HepG2 (cell line): ENCODE measurements around the gene NME7. TPM values are rescaled to one million over a fixed set of nuclear protein-coding genes. Genes with fewer than 3 reads are reported as not detected.

ENCODE experiments used
- CHD4 ChIP-seq: fragments of 200-600 bp; sonication (generic); IDR thresholded peaks from 2 replicates; pipeline ENCODE4 v1.7.0; 2017; ENCODE audit warnings: mild to moderate bottlenecking, low read length, borderline replicate concordance
- GABPA ChIP-seq, 2 experiments: IDR thresholded peaks; 2 replicates each; pipeline ENCODE4 v1.6.1; 2011 to 2016; ENCODE audit warnings: low read depth in 2 of 2, low read length in 1 of 2, missing biosample characterization in 1 of 2, missing genetic modification characterization in 1 of 2
- GATAD1 ChIP-seq: IDR thresholded peaks from 2 replicates; pipeline ENCODE4 v1.6.1; 2016; ENCODE audit warnings: missing genetic modification reagents, missing compliant biosample characterization
- HMGA1 ChIP-seq: sonication (generic); formaldehyde crosslinking; conservative IDR thresholded peaks from 2 replicates; pipeline ENCODE4 v1.4.0; 2020; ENCODE audit warnings: missing genetic modification reagents
- IKZF5 ChIP-seq: IDR thresholded peaks from 2 replicates; pipeline ENCODE4 v1.6.1; 2018; ENCODE audit warnings: missing genetic modification reagents, mild to moderate bottlenecking, missing compliant biosample characterization
- MAFG ChIP-seq: sonication (generic); formaldehyde crosslinking; IDR thresholded peaks from 2 replicates; pipeline ENCODE4 v1.5.1; 2020; ENCODE audit warnings: mild to moderate bottlenecking, missing genetic modification reagents
- MYC ChIP-seq: sonication (generic); formaldehyde crosslinking; IDR thresholded peaks from 2 replicates; pipeline ENCODE4 v1.9.0; 2021; ENCODE audit warnings: missing genetic modification reagents, borderline replicate concordance
- NCOA5 ChIP-seq: sonication (generic); formaldehyde crosslinking; IDR thresholded peaks from 2 replicates; pipeline ENCODE4 v1.4.0; 2020; ENCODE audit warnings: missing genetic modification reagents
- NCOR1 ChIP-seq: fragments of 200-600 bp; sonication (generic); IDR thresholded peaks from 2 replicates; pipeline ENCODE4 v1.7.0; 2017; ENCODE audit warnings: antibody characterized with exemption, low read length, borderline replicate concordance
- NFYC ChIP-seq: IDR thresholded peaks from 2 replicates; pipeline ENCODE4 v1.6.1; 2016; ENCODE audit warnings: missing genetic modification reagents, missing compliant biosample characterization
- REPIN1 ChIP-seq: sonication (generic); formaldehyde crosslinking; IDR thresholded peaks from 2 replicates; pipeline ENCODE4 v1.8.0; 2022; ENCODE audit warnings: missing genetic modification reagents, low read depth, mild to moderate bottlenecking, borderline replicate concordance
- SIX4 ChIP-seq: sonication (generic); formaldehyde crosslinking; IDR thresholded peaks from 2 replicates; pipeline ENCODE4 v1.4.0; 2020; ENCODE audit warnings: missing genetic modification reagents
- TBL1XR1 ChIP-seq: fragments of 150-350 bp; IDR thresholded peaks from 2 replicates; pipeline ENCODE4 v1.6.1; 2014; ENCODE audit warnings: borderline replicate concordance, low read length; ENCODE audit not compliant: partially characterized antibody
- U2AF2 ChIP-seq: fragments of 200-400 bp; formaldehyde crosslinking; IDR thresholded peaks from 2 replicates; pipeline ENCODE4 v1.6.1; 2017; ENCODE audit warnings: low read depth, mild to moderate bottlenecking, low read length
- WIZ ChIP-seq: sonication (generic); formaldehyde crosslinking; IDR thresholded peaks from 2 replicates; pipeline ENCODE4 v1.5.1; 2020; ENCODE audit warnings: mild to moderate bottlenecking, missing genetic modification reagents
- YEATS4 ChIP-seq: sonication (generic); formaldehyde crosslinking; IDR thresholded peaks from 2 replicates; pipeline ENCODE4 v1.4.0; 2020; ENCODE audit warnings: missing genetic modification reagents, borderline replicate concordance
- ZNF430 ChIP-seq: sonication (generic); formaldehyde crosslinking; IDR thresholded peaks from 2 replicates; pipeline ENCODE4 v1.9.0; 2021; ENCODE audit warnings: mild to moderate bottlenecking, missing genetic modification reagents
- ZNF451 ChIP-seq: sonication (generic); formaldehyde crosslinking; IDR thresholded peaks from 2 replicates; pipeline ENCODE4 v1.5.0; 2020; ENCODE audit warnings: mild to moderate bottlenecking, missing genetic modification reagents
- ZNF761 ChIP-seq: sonication (generic); formaldehyde crosslinking; conservative IDR thresholded peaks from 2 replicates; pipeline ENCODE4 v1.4.0; 2020; ENCODE audit warnings: mild to moderate bottlenecking, missing genetic modification reagents
- ZNF792 ChIP-seq: IDR thresholded peaks from 2 replicates; pipeline ENCODE4 v1.6.1; 2016
- ZSCAN25 ChIP-seq: sonication (generic); formaldehyde crosslinking; IDR thresholded peaks from 2 replicates; pipeline ENCODE4 v1.8.0; 2022; ENCODE audit warnings: mild to moderate bottlenecking, missing genetic modification reagents
- polyA plus RNA-seq, 8 experiments: library from polyadenylated mRNA; depleted of rRNA in 3 of 8; stranded (reverse) in 7 of 8; unstranded in 1 of 8; fragments of >200 nt; fragmentation: Illumina TruSeq in 4 of 8; extraction: Trizol in 4 of 8; gene quantifications; 2 replicates each; pipeline versions ENCODE4 v1.2.1 to v1.2.3, GENCODE V29; 2011 to 2016; ENCODE audit warnings: low read depth in 4 of 8, missing spikeins in 1 of 8, mixed read lengths in 1 of 8; ENCODE audit not compliant: insufficient read depth in 1 of 8
- total RNA-seq, 5 experiments: library from RNA; depleted of rRNA; stranded (reverse); fragments of >200 nt; fragmentation: Illumina TruSeq; extraction: Trizol; gene quantifications; 2 replicates each; pipeline ENCODE4 v1.2.3, GENCODE V29; 2016; ENCODE audit warnings: low read depth in 1 of 5
- TF ChIP-seq, protein P1 (sequence below): IDR thresholded peaks from 2 replicates; pipeline ENCODE4 v1.6.1; 2016; ENCODE audit warnings: low read depth, control low read depth
- TF ChIP-seq, protein P2 (sequence below): sonication (generic); formaldehyde crosslinking; IDR thresholded peaks from 2 replicates; pipeline ENCODE4 v1.4.0; 2020; ENCODE audit warnings: mild to moderate bottlenecking, missing genetic modification reagents
- TF ChIP-seq, protein P3 (sequence below): sonication (generic); formaldehyde crosslinking; IDR thresholded peaks from 2 replicates; pipeline ENCODE4 v1.5.1; 2020; ENCODE audit warnings: missing genetic modification reagents, mild to moderate bottlenecking, borderline replicate concordance

NME7 gene
- total and polyA plus RNA-seq, 2 of the 13 experiments (the other 11 are each of a cell fraction or from before 2014, with no cell fraction given) = 9.4 to 22.5 TPM

DNA sequence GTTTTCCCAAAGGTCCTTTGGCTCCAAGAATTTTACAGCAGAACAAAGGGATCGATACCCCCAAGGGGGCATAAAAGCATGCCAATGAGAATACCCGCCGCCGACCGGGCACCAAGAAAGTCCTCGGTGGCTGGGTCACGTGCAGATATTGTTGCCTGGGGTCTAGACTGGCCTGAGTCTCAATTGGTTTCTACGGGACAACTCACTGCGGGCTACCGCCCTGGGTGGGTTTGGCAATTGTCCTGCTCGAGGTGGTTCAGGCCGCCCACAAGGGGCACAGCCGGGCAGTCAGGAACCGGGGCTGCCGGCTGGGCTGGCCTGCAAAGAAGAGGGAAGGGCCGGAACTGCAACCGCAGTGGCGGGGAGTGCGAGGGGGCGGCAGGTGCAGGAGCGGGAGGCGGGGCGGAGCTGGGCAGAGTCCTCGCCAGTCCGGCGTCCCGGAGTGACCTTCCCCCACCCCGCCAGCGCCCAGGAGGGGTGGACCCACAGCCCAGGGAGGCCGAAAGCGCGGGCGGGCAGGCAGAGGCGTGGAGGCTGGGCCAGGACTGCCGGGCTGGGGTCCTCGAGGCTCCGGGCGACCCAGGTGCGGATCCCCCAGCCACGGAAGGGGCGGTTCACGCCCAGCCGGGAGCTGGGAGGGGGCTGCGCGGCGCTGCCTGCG lies 262.0 kb downstream of the NME7 start (continued):
- TF ChIP-seq, protein P1, sequence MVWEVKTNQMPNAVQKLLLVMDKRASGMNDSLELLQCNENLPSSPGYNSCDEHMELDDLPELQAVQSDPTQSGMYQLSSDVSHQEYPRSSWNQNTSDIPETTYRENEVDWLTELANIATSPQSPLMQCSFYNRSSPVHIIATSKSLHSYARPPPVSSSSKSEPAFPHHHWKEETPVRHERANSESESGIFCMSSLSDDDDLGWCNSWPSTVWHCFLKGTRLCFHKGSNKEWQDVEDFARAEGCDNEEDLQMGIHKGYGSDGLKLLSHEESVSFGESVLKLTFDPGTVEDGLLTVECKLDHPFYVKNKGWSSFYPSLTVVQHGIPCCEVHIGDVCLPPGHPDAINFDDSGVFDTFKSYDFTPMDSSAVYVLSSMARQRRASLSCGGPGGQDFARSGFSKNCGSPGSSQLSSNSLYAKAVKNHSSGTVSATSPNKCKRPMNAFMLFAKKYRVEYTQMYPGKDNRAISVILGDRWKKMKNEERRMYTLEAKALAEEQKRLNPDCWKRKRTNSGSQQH (CRISPR knock-in tag) = no peak
- TF ChIP-seq MAFG (CRISPR knock-in tag) = no peak
- no peak for TF ChIP-seq U2AF2
- no peak for TF ChIP-seq WIZ (CRISPR knock-in tag)
- peak; percentile 66; the same call in 1 of the 2 replicates for TF ChIP-seq IKZF5
- peak; percentile 60 for TF ChIP-seq MYC (CRISPR knock-in tag)
- TF ChIP-seq TBL1XR1 = no peak
- TF ChIP-seq ZNF792 (CRISPR knock-in tag) = peak; percentile 85
- TF ChIP-seq REPIN1 (CRISPR knock-in tag) = peak; percentile 81; the same call in 1 of the 2 replicates
- no peak; the same call in 1 of the 2 replicates for TF ChIP-seq GATAD1 (CRISPR knock-in tag)
- TF ChIP-seq NCOR1 = peak; percentile 48; the same call in 1 of the 2 replicates
- TF ChIP-seq ZNF451 (CRISPR knock-in tag) = 0 out of 2 replicates have a peak, but pooled peaks have one; percentile 73
- TF ChIP-seq, protein P2, sequence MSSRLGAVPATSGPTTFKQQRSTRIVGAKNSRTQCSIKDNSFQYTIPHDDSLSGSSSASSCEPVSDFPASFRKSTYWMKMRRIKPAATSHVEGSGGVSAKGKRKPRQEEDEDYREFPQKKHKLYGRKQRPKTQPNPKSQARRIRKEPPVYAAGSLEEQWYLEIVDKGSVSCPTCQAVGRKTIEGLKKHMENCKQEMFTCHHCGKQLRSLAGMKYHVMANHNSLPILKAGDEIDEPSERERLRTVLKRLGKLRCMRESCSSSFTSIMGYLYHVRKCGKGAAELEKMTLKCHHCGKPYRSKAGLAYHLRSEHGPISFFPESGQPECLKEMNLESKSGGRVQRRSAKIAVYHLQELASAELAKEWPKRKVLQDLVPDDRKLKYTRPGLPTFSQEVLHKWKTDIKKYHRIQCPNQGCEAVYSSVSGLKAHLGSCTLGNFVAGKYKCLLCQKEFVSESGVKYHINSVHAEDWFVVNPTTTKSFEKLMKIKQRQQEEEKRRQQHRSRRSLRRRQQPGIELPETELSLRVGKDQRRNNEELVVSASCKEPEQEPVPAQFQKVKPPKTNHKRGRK (CRISPR knock-in tag) = no peak
- TF ChIP-seq SIX4 = no peak
- no peak for TF ChIP-seq NFYC (CRISPR knock-in tag)
- TF ChIP-seq CHD4 = no peak
- TF ChIP-seq NCOA5 (CRISPR knock-in tag) = no peak
- peak; percentile 90 for TF ChIP-seq YEATS4 (CRISPR knock-in tag)
- TF ChIP-seq HMGA1 = no peak
- TF ChIP-seq, protein P3, sequence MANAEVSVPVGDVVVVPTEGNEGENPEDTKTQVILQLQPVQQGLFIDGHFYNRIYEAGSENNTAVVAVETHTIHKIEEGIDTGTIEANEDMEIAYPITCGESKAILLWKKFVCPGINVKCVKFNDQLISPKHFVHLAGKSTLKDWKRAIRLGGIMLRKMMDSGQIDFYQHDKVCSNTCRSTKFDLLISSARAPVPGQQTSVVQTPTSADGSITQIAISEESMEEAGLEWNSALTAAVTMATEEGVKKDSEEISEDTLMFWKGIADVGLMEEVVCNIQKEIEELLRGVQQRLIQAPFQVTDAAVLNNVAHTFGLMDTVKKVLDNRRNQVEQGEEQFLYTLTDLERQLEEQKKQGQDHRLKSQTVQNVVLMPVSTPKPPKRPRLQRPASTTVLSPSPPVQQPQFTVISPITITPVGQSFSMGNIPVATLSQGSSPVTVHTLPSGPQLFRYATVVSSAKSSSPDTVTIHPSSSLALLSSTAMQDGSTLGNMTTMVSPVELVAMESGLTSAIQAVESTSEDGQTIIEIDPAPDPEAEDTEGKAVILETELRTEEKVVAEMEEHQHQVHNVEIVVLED = peak; percentile 63
- peak; percentile 81; the same call in 1 of the 2 replicates for TF ChIP-seq ZNF761 (CRISPR knock-in tag)
- TF ChIP-seq GABPA (IDR thresholded peaks at IDR 0.05; ENCODE audit: low read depth, low read length) = peak; percentile 8; the same call in 1 of the 2 replicates
- TF ChIP-seq GABPA (CRISPR knock-in tag; IDR thresholded peaks at IDR 0.05; ENCODE audit: low read depth) = peak; percentile 63
- TF ChIP-seq ZSCAN25 (CRISPR knock-in tag) = peak; percentile 77; the same call in 1 of the 2 replicates
- 0 out of 2 replicates have a peak, but pooled peaks have one; percentile 38 for TF ChIP-seq ZNF430 (CRISPR knock-in tag)
